Esophagus squamous epithelium (tissue), 5 donors: ENCODE results near the gene SRSF2. TPM values are rescaled to one million over a fixed set of nuclear protein-coding genes. Genes with fewer than 3 reads are reported as not detected.

Experiments
- DNase-seq: peaks from one replicate; lab custom pipeline; 2025; lab: John Stamatoyannopoulos, UW
- H3K27ac ChIP-seq, 4 donors: fragments of 200-600 bp; sonication (generic); one replicate each; pipeline ENCODE4 v1.5.1; 2016 to 2019; ENCODE audit warnings: mild to moderate bottlenecking in 1 of 4
- H3K27me3 ChIP-seq, 4 donors: fragments of 200-600 bp; sonication (generic); 1 replicate in 3 of 4; 2 replicates in 1 of 4; pipeline versions ENCODE4 v1.5.1 to v1.6.0; 2017 to 2021; ENCODE audit warnings: antibody characterized with exemption in 1 of 4
- H3K36me3 ChIP-seq, 3 donors: fragments of 200-600 bp; sonication (generic); one replicate each; pipeline ENCODE4 v1.5.1; 2016 to 2019
- H3K4me1 ChIP-seq, 3 donors: fragments of 200-600 bp; sonication (generic); one replicate each; pipeline ENCODE4 v1.5.1; 2017 to 2019
- H3K4me3 ChIP-seq, 4 donors: fragments of 200-600 bp; sonication (generic); 1 replicate in 3 of 4; 2 replicates in 1 of 4; pipeline ENCODE4 v1.5.1; 2016 to 2019; ENCODE audit warnings: mild to moderate bottlenecking in 2 of 4, moderate library complexity in 1 of 4
- H3K9me3 ChIP-seq, 3 donors: fragments of 200-600 bp; sonication (generic); one replicate each; pipeline ENCODE4 v1.5.1; 2016 to 2019
- POLR2A ChIP-seq, 4 donors: fragments of 450-650 bp; IDR thresholded peaks; one replicate each; pipeline ENCODE4 v1.6.1; 2017; ENCODE audit warnings: antibody characterized with exemption in 4 of 4, mild to moderate bottlenecking in 4 of 4, moderate library complexity in 3 of 4
- WGBS, 2 donors: methylation state at CpG; one replicate each; pipeline ENCODE4 v1.1.5; 2018; 5-methylcytosine and 5-hydroxymethylcytosine counted together
- intact Hi-C: fragments of 100-400 bp; cut with DNase I; formaldehyde crosslinking; loops from one replicate; pipeline ENCODE4 v1.15.0; 2022
- small RNA-seq, 4 donors: library from RNA; depleted of rRNA; stranded (forward); fragments of <200 nt; gene quantifications; one replicate each; pipeline ENCODE3, GENCODE V24; 2016
- total RNA-seq, 4 donors: library from RNA; depleted of rRNA; stranded (reverse); fragments of >200 nt; gene quantifications; one replicate each; pipeline ENCODE4 v1.1.0, GENCODE V29; 2016
- TF ChIP-seq, protein P1 (sequence below), 6 experiments: fragments of 450-650 bp in 4 of 6; fragments of 200-600 bp in 2 of 6; sonication (generic) in 2 of 6; IDR thresholded peaks; one replicate each; pipeline ENCODE4 v1.5.1; 2016 to 2019; ENCODE audit warnings: antibody characterized with exemption in 6 of 6, mild to moderate bottlenecking in 4 of 6, moderate library complexity in 4 of 6
- donor health status: DM: yes; HTN: yes; CAD: no.

The SRSF2 gene
- total RNA-seq, 4 donors from 2014 or later = 203 to 286 (median 233) TPM

DNA sequence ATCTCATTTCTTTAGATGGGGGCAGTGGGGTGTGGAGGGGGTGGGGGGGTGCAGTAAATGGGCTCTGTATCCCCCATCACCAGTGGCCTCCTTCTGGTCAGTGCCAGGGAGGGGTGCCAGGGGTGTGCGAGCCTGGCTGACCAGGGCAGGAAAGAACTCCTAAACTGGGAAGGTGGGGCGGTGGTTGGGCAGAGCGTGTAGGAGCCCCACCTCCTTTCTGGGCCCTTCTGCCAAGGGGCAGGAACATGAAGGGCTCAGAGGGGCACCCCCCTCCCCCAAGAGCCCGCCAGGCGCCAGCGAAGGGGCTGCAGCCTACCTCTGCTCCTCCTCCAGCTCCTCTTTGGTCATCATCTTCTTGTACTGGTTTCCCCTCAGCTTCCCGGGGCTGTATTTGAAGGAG is 52.4 kb downstream of the SRSF2 start:
- Histone ChIP-seq H3K27ac (peak overlapping the region in 3 of 4 donors; percentile 55 to 88 (median 82)), H3K36me3 (peaks cover 0 to 38% (median 0%) of the 10 kb centered on the region in 3 donors), H3K27me3 (no peaks in the 10 kb centered on the region), H3K9me3 (no peaks in the 10 kb centered on the region), H3K4me3 (no peak overlapping the region), H3K4me1 (peaks cover 26 to 90% (median 40%) of the 10 kb centered on the region in 3 donors)
- no peak for TF ChIP-seq POLR2A (IDR thresholded peaks at IDR 0.05)
- TF ChIP-seq, protein P1, sequence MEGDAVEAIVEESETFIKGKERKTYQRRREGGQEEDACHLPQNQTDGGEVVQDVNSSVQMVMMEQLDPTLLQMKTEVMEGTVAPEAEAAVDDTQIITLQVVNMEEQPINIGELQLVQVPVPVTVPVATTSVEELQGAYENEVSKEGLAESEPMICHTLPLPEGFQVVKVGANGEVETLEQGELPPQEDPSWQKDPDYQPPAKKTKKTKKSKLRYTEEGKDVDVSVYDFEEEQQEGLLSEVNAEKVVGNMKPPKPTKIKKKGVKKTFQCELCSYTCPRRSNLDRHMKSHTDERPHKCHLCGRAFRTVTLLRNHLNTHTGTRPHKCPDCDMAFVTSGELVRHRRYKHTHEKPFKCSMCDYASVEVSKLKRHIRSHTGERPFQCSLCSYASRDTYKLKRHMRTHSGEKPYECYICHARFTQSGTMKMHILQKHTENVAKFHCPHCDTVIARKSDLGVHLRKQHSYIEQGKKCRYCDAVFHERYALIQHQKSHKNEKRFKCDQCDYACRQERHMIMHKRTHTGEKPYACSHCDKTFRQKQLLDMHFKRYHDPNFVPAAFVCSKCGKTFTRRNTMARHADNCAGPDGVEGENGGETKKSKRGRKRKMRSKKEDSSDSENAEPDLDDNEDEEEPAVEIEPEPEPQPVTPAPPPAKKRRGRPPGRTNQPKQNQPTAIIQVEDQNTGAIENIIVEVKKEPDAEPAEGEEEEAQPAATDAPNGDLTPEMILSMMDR (IDR thresholded peaks at IDR 0.05) = no peak
- 100% methylated on average over 1 of the region's 7 CpGs; no CpG with 5 or more reads in 1 of the 2 donors for WGBS, 2 donors
- intact Hi-C loops = loop anchor here (10.0 kb wide), 1 partner anchor 160 kb away; no protein-coding TSS in a partner anchor
- DNase-seq = no peak

Small RNAs within 50 kb of the gene (small RNA-seq; reads per million reads assigned to genes)
- gene AC005837.3 = 0 reads per million in 4 donors
- gene RF02271 = 0 reads per million in 4 donors
- gene RNU6-97P = 0 reads per million in 4 donors
- gene RNY4P36 = 0 reads per million in 4 donors

Other genes starting within 250 kb of the SRSF2 start
- gene RHBDF2, start 235.9 kb downstream of the SRSF2 start, total RNA-seq = 10 to 100 TPM; 27.0 to 38.5 (median 33.7) TPM
- gene CYGB, start 199.6 kb downstream of the SRSF2 start, total RNA-seq = 10 to 100 TPM in 2 of 4 donors, 1 to 10 TPM in 2; 1.3 to 12.8 (median 6.9) TPM
- gene PRCD, start 197.3 kb downstream of the SRSF2 start, total RNA-seq = 1 to 10 TPM in 2 of 4 donors, under 1 TPM in 1, not detected in 1; 0.73 to 2.5 (median 1.4) TPM
- gene ST6GALNAC2, start 151.5 kb downstream of the SRSF2 start, total RNA-seq = 10 to 100 TPM; 15.2 to 39.9 (median 29.5) TPM
- 10 to 100 TPM; 10.6 to 63.3 (median 32.7) TPM for gene ST6GALNAC1, start 93.6 kb downstream of the SRSF2 start, total RNA-seq
- 100 to 1,000 TPM in 1 of 4 donors, 10 to 100 TPM in 3; 11.0 to 116 (median 39.2) TPM for gene MXRA7, start 26.4 kb downstream of the SRSF2 start, total RNA-seq
- gene JMJD6, start 10.7 kb downstream of the SRSF2 start, total RNA-seq = 10 to 100 TPM; 13.0 to 17.2 (median 16.7) TPM
- gene METTL23, start 10.5 kb downstream of the SRSF2 start, total RNA-seq = 10 to 100 TPM; 14.6 to 33.0 (median 24.7) TPM
- 10 to 100 TPM; 24.2 to 31.0 (median 28.1) TPM for gene MFSD11, start 788 bp upstream of the SRSF2 start, total RNA-seq
- gene MGAT5B, start 131.1 kb upstream of the SRSF2 start, total RNA-seq = 1 to 10 TPM in 1 of 4 donors, not detected in 3; 1.3 TPM